HCT116 (cell line): Measurements from ENCODE around the gene TMTC1. TPM values are rescaled to one million over a fixed set of nuclear protein-coding genes. Genes with fewer than 3 reads are reported as not detected.

Source experiments
- ATAC-seq: fragments of 200-7000 bp; cut with Tn5 transposase; 2 replicates; pipeline ENCODE4 v1.9.1; 2020; ENCODE audit warnings: mild to moderate bottlenecking, moderate library complexity
- BruUV-seq: library from RNA; stranded (reverse); fragments of 400-500 nt; replicated peaks from 2 replicates; lab custom pipeline; 2021; lab: Mats Ljungman, UMichigan
- CTCF ChIA-PET: fragments of 300-600 bp; sonication (Branson Sonifier 250); formaldehyde crosslinking; loops from one replicate; lab custom pipeline; 2021; ENCODE audit warnings: antibody characterized with exemption; lab: Charles Lee
- POLR2A ChIA-PET: fragments of 300-600, 350-600 bp; sonication (Branson Sonifier 250); formaldehyde crosslinking; loops from one replicate; lab custom pipeline; 2021; ENCODE audit warnings: antibody characterized with exemption; lab: Charles Lee
- RAD21 ChIA-PET, 2 experiments: fragments of 300-600 bp; sonication (Branson Sonifier 250); formaldehyde crosslinking; loops; one replicate each; lab custom pipeline; 2023; ENCODE audit warnings: low total read pairs in 2 of 2; ENCODE audit not compliant: uncharacterized antibody in 2 of 2, unreplicated experiment in 2 of 2, low non-redundant PET in 1 of 2; lab: Charles Lee
- DNase-seq: peaks from one replicate; pipeline ENCODE4 v3.0.0-alpha.2; 2010; ENCODE audit warnings: low read depth, low spot score
- H2AFZ ChIP-seq: fragments of 200-600 bp; shearing (Covaris generic), sonication (generic); 2 replicates; pipeline ENCODE4 v1.6.1; 2017; ENCODE audit warnings: low read depth, mixed run types, mixed read lengths, antibody characterized with exemption, low read length; ENCODE audit not compliant: poor library complexity, severe bottlenecking
- H3K27ac ChIP-seq: 2 replicates; pipeline ENCODE4 v1.5.1; 2012; ENCODE audit warnings: low read depth, low read length
- H3K27me3 ChIP-seq: fragments of 200-600 bp; sonication (generic); 2 replicates; pipeline ENCODE4 v1.6.1; 2016; ENCODE audit warnings: mixed run types, low read length, mixed read lengths; ENCODE audit not compliant: insufficient read depth
- H3K36me3 ChIP-seq, 2 experiments: fragments of 200-500 bp in 1 of 2; fragments of 200-600 bp in 1 of 2; sonication (Bioruptor generic) in 1 of 2; sonication (generic) in 1 of 2; 2 replicates each; pipeline versions ENCODE4 v1.5.1 to v1.6.1; 2014 to 2016; ENCODE audit warnings: low read length in 2 of 2, inconsistent platforms in 1 of 2, mixed read lengths in 1 of 2, mixed run types in 1 of 2; ENCODE audit not compliant: insufficient read depth in 2 of 2, control insufficient read depth in 1 of 2
- H3K4me1 ChIP-seq, 2 experiments: fragments of 200-600 bp in 1 of 2; sonication (generic) in 1 of 2; 2 replicates each; pipeline versions ENCODE4 v1.5.1 to v1.6.1; 2012 to 2017; ENCODE audit warnings: low read length in 2 of 2, inconsistent platforms in 1 of 2, mild to moderate bottlenecking in 1 of 2, mixed read lengths in 1 of 2, mixed run types in 1 of 2, moderate library complexity in 1 of 2; ENCODE audit not compliant: insufficient read depth in 2 of 2, control insufficient read depth in 1 of 2
- H3K4me2 ChIP-seq: fragments of 200-600 bp; sonication (generic); 2 replicates; pipeline ENCODE4 v1.6.1; 2017; ENCODE audit warnings: mixed run types, low read length, mixed read lengths
- H3K4me3 ChIP-seq, 2 experiments: fragments of 200-600 bp in 1 of 2; sonication (generic) in 1 of 2; replicated peaks in 1 of 2; 2 replicates each; pipeline ENCODE4 v1.5.1; 2011 to 2016; ENCODE audit warnings: low read length in 2 of 2, control low read depth in 1 of 2, low read depth in 1 of 2, mild to moderate bottlenecking in 1 of 2, mixed read lengths in 1 of 2, mixed run types in 1 of 2
- H3K79me2 ChIP-seq: fragments of 200-600 bp; sonication (generic); 2 replicates; pipeline ENCODE4 v1.6.1; 2017; ENCODE audit warnings: mild to moderate bottlenecking, mixed run types, low read length, moderate library complexity, mixed read lengths; ENCODE audit not compliant: insufficient read depth
- H3K9ac ChIP-seq: fragments of 200-600 bp; sonication (generic); 2 replicates; pipeline ENCODE4 v1.6.1; 2016; ENCODE audit warnings: low read length, mixed read lengths
- H3K9me2 ChIP-seq: fragments of 200-600 bp; sonication (generic), shearing (Covaris generic); 2 replicates; pipeline ENCODE4 v1.6.1; 2017; ENCODE audit warnings: mixed run types, mild to moderate bottlenecking, moderate library complexity; ENCODE audit not compliant: insufficient read depth
- H3K9me3 ChIP-seq, 2 experiments: fragments of 200-500 bp in 1 of 2; fragments of 200-600 bp in 1 of 2; sonication (Bioruptor generic) in 1 of 2; sonication (generic) in 1 of 2; 2 replicates each; pipeline ENCODE4 v1.6.1; 2014 to 2017; ENCODE audit warnings: low read length in 2 of 2, mixed read lengths in 2 of 2, inconsistent platforms in 1 of 2, low read depth in 1 of 2, mild to moderate bottlenecking in 1 of 2, mixed run types in 1 of 2, moderate library complexity in 1 of 2; ENCODE audit not compliant: control insufficient read depth in 1 of 2, insufficient read depth in 1 of 2
- H4K20me1 ChIP-seq: fragments of 200-600 bp; sonication (generic), shearing (Covaris generic); 2 replicates; pipeline ENCODE4 v1.6.1; 2017; ENCODE audit warnings: mixed run types, mild to moderate bottlenecking, moderate library complexity; ENCODE audit not compliant: insufficient read depth
- CEBPB ChIP-seq: IDR thresholded peaks from 2 replicates; pipeline ENCODE4 v1.6.1; 2012; ENCODE audit warnings: low read depth
- CTCF ChIP-seq, 3 experiments: fragments of 200-600 bp in 1 of 3; sonication (generic) in 1 of 3; IDR thresholded peaks in 2 of 3; conservative IDR thresholded peaks in 1 of 3; 2 replicates each; pipeline ENCODE4 v1.5.1; 2012 to 2017; ENCODE audit warnings: low read depth in 2 of 3, low read length in 2 of 3, antibody characterized with exemption in 1 of 3, borderline replicate concordance in 1 of 3, control low read depth in 1 of 3, mild to moderate bottlenecking in 1 of 3, mixed read lengths in 1 of 3, mixed run types in 1 of 3, moderate library complexity in 1 of 3; ENCODE audit not compliant: insufficient read depth in 1 of 3
- EGR1 ChIP-seq: IDR thresholded peaks from 2 replicates; pipeline ENCODE4 v1.6.1; 2012; ENCODE audit warnings: low read depth
- ELF1 ChIP-seq: IDR thresholded peaks from 2 replicates; pipeline ENCODE4 v1.6.1; 2012; ENCODE audit warnings: low read depth, borderline replicate concordance
- EZH2phosphoT487 ChIP-seq: fragments of 200-600 bp; IDR thresholded peaks from 2 replicates; pipeline ENCODE4 v1.6.1; 2018; ENCODE audit warnings: antibody characterized with exemption, borderline replicate concordance
- JUND ChIP-seq: IDR thresholded peaks from 2 replicates; pipeline ENCODE4 v1.6.1; 2012
- MAX ChIP-seq: IDR thresholded peaks from 2 replicates; pipeline ENCODE4 v1.6.1; 2012
- POLR2A ChIP-seq: IDR thresholded peaks from 2 replicates; pipeline ENCODE4 v1.7.0; 2011; ENCODE audit warnings: borderline replicate concordance; ENCODE audit not compliant: insufficient read depth, insufficient read length; ENCODE audit errors: extremely low read depth
- POLR2AphosphoS5 ChIP-seq: IDR thresholded peaks from 2 replicates; pipeline ENCODE4 v1.6.1; 2011; ENCODE audit warnings: mild to moderate bottlenecking, low read depth, low read length, moderate library complexity
- REST ChIP-seq: IDR thresholded peaks from 2 replicates; pipeline ENCODE4 v1.6.1; 2012; ENCODE audit warnings: low read depth
- SIN3A ChIP-seq: IDR thresholded peaks from 2 replicates; pipeline ENCODE4 v1.6.1; 2012; ENCODE audit warnings: low read depth
- YY1 ChIP-seq: IDR thresholded peaks from 2 replicates; pipeline ENCODE4 v1.6.1; 2011; ENCODE audit warnings: low read length, low read depth, moderate library complexity, mild to moderate bottlenecking; ENCODE audit not compliant: insufficient replicate concordance; ENCODE audit errors: extremely low read depth
- ZFX ChIP-seq: fragments of 450-650 bp; IDR thresholded peaks from 2 replicates; pipeline ENCODE4 v1.6.1; 2017
- ZNF274 ChIP-seq: fragments of 200-500 bp; sonication (Bioruptor generic); IDR thresholded peaks from 2 replicates; pipeline ENCODE4 v1.6.1; 2014; ENCODE audit warnings: mild to moderate bottlenecking, low read depth, low read length, inconsistent platforms
- intact Hi-C: fragments of 100-400 bp; cut with micrococcal nuclease; formaldehyde crosslinking; loops from 2 replicates; pipeline ENCODE4 v1.10.0; 2022
- total RNA-seq: library from RNA; stranded (reverse); gene quantifications from one replicate; pipeline ENCODE4 v1.2.1, GENCODE V29; 2021; ENCODE audit not compliant: unreplicated experiment
- TF ChIP-seq, protein P1 (sequence below): IDR thresholded peaks from 2 replicates; pipeline ENCODE4 v1.6.1; 2012

Gene TMTC1
- total RNA-seq, 1 experiment from 2014 or later, result 2.0 TPM

DNA sequence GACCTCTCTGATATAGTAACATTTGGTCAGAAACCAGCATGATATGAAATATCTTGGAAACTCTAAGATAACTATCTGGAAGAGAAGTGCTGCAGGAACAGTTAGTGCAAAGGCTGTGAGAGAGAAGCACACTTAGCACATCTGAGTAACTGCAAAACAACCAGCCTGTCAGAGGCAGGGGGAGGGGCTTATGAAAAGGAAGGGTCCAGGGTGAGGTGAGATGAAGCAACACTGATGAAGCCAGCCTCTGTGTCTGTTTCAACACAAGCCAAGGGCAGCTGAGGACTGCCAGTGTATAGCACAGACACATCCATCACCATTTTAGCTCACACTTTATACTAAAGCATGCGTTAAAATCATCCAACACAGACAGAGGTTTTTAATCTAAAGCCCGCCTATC, 248.8 kb downstream of the TMTC1 start:
- no peak for TF ChIP-seq POLR2AphosphoS5

GRCh38 chr12:29533815-29534489, 249.8 kb downstream of the TMTC1 start:
- CTCF ChIA-PET, result interaction anchor here (1.0 kb wide), 1 partner anchor 14 kb away, joined by 3 read pairs; no protein-coding TSS in a partner anchor
- Histone ChIP-seq H3K9me2 (no peaks in the 10 kb centered on the region), H2AFZ (no peak overlapping the region), H3K4me3 (no peak overlapping the region), H4K20me1 (no peaks in the 10 kb centered on the region), H3K27ac (no peak overlapping the region), H3K79me2 (no peaks in the 10 kb centered on the region), H3K9ac (no peak overlapping the region), H3K9me3 (no peaks in the 10 kb centered on the region), H3K36me3 (no peaks in the 10 kb centered on the region), H3K27me3 (no peaks in the 10 kb centered on the region; the same call in 1 of the 2 replicates), H3K4me1 (no peaks in the 10 kb centered on the region), H3K4me2 (no peak overlapping the region)
- BruUV-seq, result no TSS peak
- DNase-seq, result no peak
- intact Hi-C loops, result no loop called here
- POLR2A ChIA-PET, result no interaction called here
- RAD21 ChIA-PET, result no interaction called here
- no peak for ATAC-seq
- TF ChIP-seq ZFX (no peak), SIN3A (no peak), YY1 (no peak), REST (no peak), JUND (no peak), POLR2A (no peak), CTCF (IDR thresholded peaks at IDR 0.05 in 2 of 3, conservative IDR thresholded peaks at IDR 0.05 in 1 of 3; ENCODE audit: borderline replicate concordance in 1 of 3, insufficient read depth in 1 of 3, low read depth in 2 of 3, low read length in 2 of 3) (no peak), ELF1 (no peak), EGR1 (no peak), EZH2phosphoT487 (no peak), MAX (no peak), CEBPB (no peak), ZNF274 (no peak)
- TF ChIP-seq, protein P1, sequence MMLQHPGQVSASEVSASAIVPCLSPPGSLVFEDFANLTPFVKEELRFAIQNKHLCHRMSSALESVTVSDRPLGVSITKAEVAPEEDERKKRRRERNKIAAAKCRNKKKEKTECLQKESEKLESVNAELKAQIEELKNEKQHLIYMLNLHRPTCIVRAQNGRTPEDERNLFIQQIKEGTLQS, result no peak

More for the DNA sequence above, 248.8 kb downstream of the TMTC1 start:
- DNase-seq (no peak), ATAC-seq (no peak)
- Histone ChIP-seq H2AFZ (no peak overlapping the region), H3K4me3 (no peak overlapping the region), H3K36me3 (no peaks in the 10 kb centered on the region), H3K4me1 (no peaks in the 10 kb centered on the region), H3K27ac (no peak overlapping the region), H4K20me1 (no peaks in the 10 kb centered on the region), H3K4me2 (no peak overlapping the region), H3K9me2 (no peaks in the 10 kb centered on the region), H3K27me3 (no peaks in the 10 kb centered on the region; the same call in 1 of the 2 replicates), H3K9ac (no peak overlapping the region), H3K9me3 (no peaks in the 10 kb centered on the region), H3K79me2 (no peaks in the 10 kb centered on the region)
- ChIA-PET RAD21 (no interaction called here), CTCF (interaction anchor here (1.0 kb wide), 1 partner anchor 15 kb away, joined by 3 read pairs; no protein-coding TSS in a partner anchor), POLR2A (no interaction called here)
- no TSS peak for BruUV-seq
- intact Hi-C loops, result no loop called here
